ENCODE results near the gene ARHGAP26. TPM values are rescaled to one million over a fixed set of nuclear protein-coding genes. Genes with fewer than 3 reads are reported as not detected.

Gene ARHGAP26
- total RNA-seq, 6 experiments from 2014 or later, result 6.7 to 14.5 (median 8.3) TPM

DNA sequence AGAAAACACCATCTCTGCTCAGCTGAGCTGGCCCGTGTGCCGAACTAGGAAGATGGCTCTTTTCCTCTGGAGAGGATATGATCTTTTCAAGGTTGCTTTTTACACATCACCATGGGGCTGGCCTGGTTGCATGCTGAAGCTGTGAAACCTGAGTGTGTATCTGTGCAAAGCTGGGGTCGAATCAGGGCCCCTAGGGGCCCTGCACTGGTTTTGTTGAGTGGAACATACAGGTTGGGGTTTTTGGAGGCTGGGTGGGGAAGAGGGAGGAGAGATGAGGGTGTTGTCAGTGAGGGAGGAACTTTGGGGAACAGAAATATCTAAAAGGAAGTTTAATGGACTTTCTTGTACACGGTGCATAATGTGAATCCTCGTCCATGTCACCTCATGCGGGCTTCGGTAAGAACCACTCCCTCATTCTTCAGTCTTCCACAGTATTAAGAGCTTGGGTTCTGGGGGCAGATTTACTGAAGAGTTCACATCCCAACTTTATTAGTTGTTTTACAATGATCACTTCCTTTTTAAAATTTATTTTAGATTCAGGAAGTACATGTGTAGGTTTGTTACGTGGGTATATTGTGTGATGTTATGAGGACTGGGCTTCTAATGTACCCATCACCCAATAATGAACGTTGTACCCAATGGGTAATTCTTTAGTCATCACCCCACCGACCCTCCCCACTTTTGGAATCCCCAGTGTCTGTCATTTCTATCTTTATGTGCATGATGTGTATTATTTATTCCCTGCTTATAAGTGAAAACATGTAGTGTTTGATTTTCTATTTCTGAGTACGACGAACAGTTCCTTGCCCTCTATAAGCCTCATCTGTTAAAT is 395.1 kb downstream of the ARHGAP26 start:
- no peaks in the 10 kb centered on the region for H3K27me3 ChIP-seq
- intact Hi-C loops (cut with DNase I), result no loop called here
- H3K36me3 ChIP-seq, result no peaks in the 10 kb centered on the region

DNA sequence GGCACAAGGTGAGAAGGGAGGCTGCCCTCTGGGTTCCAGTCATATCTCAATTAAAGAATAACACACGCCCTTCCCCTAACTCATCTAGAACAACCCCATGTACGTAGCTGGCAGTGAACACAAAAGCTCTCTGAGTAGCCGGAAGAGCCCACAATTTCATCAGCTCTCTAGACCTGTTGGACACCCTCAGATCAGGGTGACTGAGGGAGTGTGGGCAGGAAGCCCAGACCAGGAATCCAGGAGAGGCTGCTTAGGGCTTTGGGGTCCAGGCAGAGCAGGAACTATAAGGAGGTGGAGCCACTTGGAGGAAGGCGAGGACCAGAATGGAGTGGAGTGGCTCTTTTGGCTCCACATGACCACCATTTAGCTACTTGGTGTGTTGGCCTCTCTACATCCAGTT is 395.9 kb downstream of the ARHGAP26 start:
- WGBS (ENCODE audit: insufficient coverage, low coverage, low lambda C conversion rate, missing lambda C conversion rate), result 73% methylated on average over 2 of the region's 4 CpGs
- DNase-seq (no peak), ATAC-seq (peak in 3 of 4 donors; percentile 8 to 22 (median 8))
- no peak overlapping the region for H3K4me3 ChIP-seq
- peak overlapping the region in 1 of 3 donors; percentile 7 for H3K27ac ChIP-seq
- intact Hi-C loops (cut with DNase I), result no loop called here
- no peaks in the 10 kb centered on the region for H3K36me3 ChIP-seq
- TF ChIP-seq POLR2A (IDR thresholded peaks at IDR 0.05), result no peak
- TF ChIP-seq, protein P1, sequence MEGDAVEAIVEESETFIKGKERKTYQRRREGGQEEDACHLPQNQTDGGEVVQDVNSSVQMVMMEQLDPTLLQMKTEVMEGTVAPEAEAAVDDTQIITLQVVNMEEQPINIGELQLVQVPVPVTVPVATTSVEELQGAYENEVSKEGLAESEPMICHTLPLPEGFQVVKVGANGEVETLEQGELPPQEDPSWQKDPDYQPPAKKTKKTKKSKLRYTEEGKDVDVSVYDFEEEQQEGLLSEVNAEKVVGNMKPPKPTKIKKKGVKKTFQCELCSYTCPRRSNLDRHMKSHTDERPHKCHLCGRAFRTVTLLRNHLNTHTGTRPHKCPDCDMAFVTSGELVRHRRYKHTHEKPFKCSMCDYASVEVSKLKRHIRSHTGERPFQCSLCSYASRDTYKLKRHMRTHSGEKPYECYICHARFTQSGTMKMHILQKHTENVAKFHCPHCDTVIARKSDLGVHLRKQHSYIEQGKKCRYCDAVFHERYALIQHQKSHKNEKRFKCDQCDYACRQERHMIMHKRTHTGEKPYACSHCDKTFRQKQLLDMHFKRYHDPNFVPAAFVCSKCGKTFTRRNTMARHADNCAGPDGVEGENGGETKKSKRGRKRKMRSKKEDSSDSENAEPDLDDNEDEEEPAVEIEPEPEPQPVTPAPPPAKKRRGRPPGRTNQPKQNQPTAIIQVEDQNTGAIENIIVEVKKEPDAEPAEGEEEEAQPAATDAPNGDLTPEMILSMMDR (IDR thresholded peaks at IDR 0.05), result no peak
- H3K9me3 ChIP-seq, result no peaks in the 10 kb centered on the region
- no peaks in the 10 kb centered on the region for H3K27me3 ChIP-seq
- peaks cover 0 to 12% (median 2%) of the 10 kb centered on the region in 4 donors for H3K4me1 ChIP-seq

More for the DNA sequence above, 395.1 kb downstream of the ARHGAP26 start:
- Histone ChIP-seq H3K4me3 (no peak overlapping the region), H3K9me3 (no peaks in the 10 kb centered on the region), H3K4me1 (peaks cover 0 to 12% (median 2%) of the 10 kb centered on the region in 4 donors), H3K27ac (no peak overlapping the region)
- no peak for ATAC-seq
- TF ChIP-seq, protein P1 (IDR thresholded peaks at IDR 0.05), result no peak
- TF ChIP-seq POLR2A (IDR thresholded peaks at IDR 0.05), result no peak
- 81% methylated on average over 11 of the region's 12 CpGs for WGBS (ENCODE audit: insufficient coverage, low coverage, low lambda C conversion rate, missing lambda C conversion rate)
- no peak for DNase-seq

- TF ChIP-seq, protein P1 (IDR thresholded peaks at IDR 0.05), result no peak
- no peak for TF ChIP-seq POLR2A (IDR thresholded peaks at IDR 0.05)
- intact Hi-C loops (cut with DNase I), result no loop called here
- 45% methylated on average over 8 of the region's 8 CpGs for WGBS (ENCODE audit: insufficient coverage, low coverage, low lambda C conversion rate, missing lambda C conversion rate)
- H3K9me3 ChIP-seq, result no peaks in the 10 kb centered on the region
- no peak overlapping the region for H3K4me3 ChIP-seq
- H3K27me3 ChIP-seq, result no peaks in the 10 kb centered on the region
- no peak overlapping the region for H3K27ac ChIP-seq
- peak in 1 of 3 donors; percentile 60 for DNase-seq
- peaks cover 0 to 12% (median 2%) of the 10 kb centered on the region in 4 donors for H3K4me1 ChIP-seq
- peak; percentile 54 to 81 (median 61) for ATAC-seq
- no peaks in the 10 kb centered on the region for H3K36me3 ChIP-seq
Observed at GRCh38 chr5:143166661-143167420, 396.7 kb downstream of the ARHGAP26 start.

DNA sequence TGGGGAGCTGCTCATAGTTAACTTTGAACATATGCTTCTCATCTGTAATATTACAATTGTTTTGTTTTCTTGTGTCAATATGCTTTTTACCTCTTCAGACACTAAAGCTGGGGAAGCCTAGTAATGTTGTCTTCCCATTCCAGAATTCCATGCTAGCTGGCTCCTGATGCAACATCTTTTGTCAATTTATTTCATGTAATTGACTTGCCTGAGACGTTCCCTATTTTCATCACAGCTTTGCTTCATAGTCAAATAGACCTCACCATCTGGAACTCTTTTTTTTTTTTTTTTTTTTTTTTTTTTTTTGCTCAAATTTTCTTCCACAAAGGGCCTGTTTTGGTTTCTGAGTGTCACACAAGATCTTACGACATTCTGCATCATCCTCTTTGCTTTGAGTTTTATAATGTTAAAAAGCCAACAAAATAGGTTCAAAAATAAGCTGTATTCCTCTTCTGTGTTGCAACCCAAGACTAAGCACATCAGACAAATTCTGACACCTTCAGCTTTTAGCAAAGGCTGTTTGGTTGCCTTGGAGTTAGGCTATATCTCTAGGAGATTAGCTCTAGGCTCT is 398.1 kb downstream of the ARHGAP26 start:
- intact Hi-C loops (cut with DNase I), result no loop called here

More for the DNA sequence above, 398.1 kb downstream of the ARHGAP26 start:
- DNase-seq, result no peak
- Histone ChIP-seq H3K27ac (no peak overlapping the region), H3K4me1 (peaks cover 0 to 12% (median 2%) of the 10 kb centered on the region in 4 donors), H3K27me3 (no peaks in the 10 kb centered on the region), H3K9me3 (no peaks in the 10 kb centered on the region), H3K4me3 (no peak overlapping the region), H3K36me3 (no peaks in the 10 kb centered on the region)
- 33% methylated on average over 1 of the region's 2 CpGs for WGBS (ENCODE audit: insufficient coverage, low coverage, low lambda C conversion rate, missing lambda C conversion rate)
- ATAC-seq, result no peak
- TF ChIP-seq, protein P1 (IDR thresholded peaks at IDR 0.05), result no peak
- no peak for TF ChIP-seq POLR2A (IDR thresholded peaks at IDR 0.05)
